NCI-H510A (cell line): Measurements from ENCODE around the gene ZDHHC18.
A peak's percentile ranks its signal among the peaks of the same experiment; 100 is the strongest.
"Not testable (repeated sequence)": the region's sequence is repeated elsewhere in the genome, so short reads cannot be mapped to it uniquely, and the experiment has no call there.

Source experiments
- DNase-seq: peaks from one replicate; lab custom pipeline; 2025; lab: John Stamatoyannopoulos, UW

The ZDHHC18 gene

DNA sequence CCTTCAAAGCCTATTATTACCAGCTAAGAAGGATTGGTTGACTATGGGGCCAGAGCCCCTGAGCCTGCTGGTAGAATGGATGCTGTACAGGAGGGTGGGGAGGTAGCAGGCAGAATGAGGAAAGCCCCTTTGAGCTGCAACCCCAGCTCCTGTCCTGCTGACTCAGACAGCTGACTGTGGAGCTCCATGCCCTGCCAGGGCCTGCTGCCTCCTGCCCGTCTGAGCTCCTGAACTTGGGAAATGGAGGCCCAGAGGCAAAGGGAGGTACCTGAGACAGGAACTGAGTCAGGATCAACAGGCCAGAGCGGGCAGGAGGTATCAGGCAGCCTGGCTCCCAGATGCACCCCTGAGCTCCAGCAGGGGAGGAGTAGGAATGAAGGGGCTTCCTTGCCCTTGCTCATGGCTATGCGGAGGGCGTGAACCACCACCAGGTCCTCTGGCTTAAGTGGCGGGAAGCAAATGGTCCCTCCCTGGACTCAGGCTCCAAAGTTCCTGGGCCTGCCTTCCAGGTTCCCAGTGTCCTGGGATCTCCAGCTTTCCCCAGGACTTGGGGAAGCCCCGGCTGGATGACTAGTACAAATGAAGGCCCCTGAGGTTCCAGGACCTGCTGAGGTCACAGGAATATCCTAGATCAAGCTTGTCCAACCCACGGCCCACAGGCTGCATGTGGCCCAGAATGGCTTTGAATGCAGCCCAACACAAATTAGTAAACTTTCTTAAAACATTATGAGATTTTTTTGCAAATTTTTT is 32.6 kb downstream of the ZDHHC18 start:
- no peak for DNase-seq

DNA sequence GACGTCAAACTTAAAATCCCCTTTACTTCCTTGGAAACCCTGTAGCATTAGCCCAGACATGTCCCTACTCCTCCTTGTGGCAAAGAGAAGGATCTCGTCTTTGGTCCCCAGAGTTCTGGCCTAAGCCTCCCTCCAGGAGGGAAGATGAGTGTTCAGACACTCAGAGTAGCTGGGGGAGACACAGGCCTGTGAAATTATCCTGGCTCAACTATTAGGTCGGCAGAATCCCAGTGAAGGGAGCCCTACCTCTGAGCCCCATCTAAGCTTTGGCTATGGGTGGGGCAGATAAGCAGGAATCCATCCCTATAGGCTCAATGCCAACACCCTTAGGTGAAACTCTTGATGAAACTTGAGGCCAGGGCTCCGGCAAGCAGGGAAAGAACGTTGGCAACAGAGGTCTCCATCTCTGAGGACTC is 34.8 kb downstream of the ZDHHC18 start:
- DNase-seq, result no peak

DNA sequence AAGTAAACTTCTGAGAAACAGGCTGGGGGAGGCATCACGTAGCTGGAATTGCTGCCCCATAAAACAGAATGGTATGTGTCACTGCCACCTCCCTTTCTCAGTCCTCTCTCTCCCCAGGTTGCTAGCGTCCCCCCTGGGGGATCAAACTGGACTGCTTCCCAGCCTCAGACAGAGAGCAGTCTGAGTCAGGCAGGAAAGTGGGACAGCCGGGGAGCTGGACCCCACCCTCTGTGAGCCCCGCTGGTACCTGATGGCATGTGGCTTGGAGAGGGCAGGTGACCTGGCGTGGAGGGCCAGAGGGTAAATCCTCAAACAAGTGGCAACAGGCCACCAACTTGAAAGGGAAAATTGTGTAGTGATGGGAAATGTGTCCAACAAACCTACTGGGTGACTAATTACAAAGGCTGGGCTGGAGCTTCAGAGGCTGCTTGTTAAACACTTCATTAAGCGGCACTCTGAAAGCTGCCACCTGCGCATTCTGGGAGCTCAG is 35.4 kb downstream of the ZDHHC18 start:
- DNase-seq, result no peak

DNA sequence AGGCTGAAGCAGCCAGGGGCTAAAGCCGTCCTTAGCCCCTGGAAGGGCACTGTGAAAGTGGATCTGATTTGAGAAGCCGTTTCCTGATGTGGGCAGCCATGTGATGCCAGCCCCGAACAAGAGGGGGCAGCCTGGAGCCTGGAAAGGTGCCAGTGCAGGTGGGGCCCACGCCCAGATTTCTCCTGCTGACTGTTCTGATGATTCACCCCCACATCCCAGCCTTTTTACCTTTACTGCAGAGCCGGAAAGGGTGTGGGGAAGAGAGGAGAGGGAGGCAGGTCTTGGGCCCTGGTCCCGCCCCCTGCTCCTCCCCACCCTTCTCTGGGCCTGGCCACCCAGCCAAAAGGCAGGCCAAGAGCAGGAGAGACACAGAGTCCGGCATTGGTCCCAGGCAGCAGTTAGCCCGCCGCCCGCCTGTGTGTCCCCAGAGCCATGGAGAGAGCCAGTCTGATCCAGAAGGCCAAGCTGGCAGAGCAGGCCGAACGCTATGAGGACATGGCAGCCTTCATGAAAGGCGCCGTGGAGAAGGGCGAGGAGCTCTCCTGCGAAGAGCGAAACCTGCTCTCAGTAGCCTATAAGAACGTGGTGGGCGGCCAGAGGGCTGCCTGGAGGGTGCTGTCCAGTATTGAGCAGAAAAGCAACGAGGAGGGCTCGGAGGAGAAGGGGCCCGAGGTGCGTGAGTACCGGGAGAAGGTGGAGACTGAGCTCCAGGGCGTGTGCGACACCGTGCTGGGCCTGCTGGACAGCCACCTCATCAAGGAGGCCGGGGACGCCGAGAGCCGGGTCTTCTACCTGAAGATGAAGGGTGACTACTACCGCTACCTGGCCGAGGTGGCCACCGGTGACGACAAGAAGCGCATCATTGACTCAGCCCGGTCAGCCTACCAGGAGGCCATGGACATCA is 36.5 kb downstream of the ZDHHC18 start, which contains the start of gene SFN:
Gene SFN (plus strand): TSS at position 369 of the 904 bp plus-strand sequence. CDS start 64 bp downstream, at position 433.
- peak; percentile 92 for DNase-seq

DNA sequence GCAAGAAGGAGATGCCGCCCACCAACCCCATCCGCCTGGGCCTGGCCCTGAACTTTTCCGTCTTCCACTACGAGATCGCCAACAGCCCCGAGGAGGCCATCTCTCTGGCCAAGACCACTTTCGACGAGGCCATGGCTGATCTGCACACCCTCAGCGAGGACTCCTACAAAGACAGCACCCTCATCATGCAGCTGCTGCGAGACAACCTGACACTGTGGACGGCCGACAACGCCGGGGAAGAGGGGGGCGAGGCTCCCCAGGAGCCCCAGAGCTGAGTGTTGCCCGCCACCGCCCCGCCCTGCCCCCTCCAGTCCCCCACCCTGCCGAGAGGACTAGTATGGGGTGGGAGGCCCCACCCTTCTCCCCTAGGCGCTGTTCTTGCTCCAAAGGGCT is 37.2 kb downstream of the ZDHHC18 start:
- no peak for DNase-seq

DNA sequence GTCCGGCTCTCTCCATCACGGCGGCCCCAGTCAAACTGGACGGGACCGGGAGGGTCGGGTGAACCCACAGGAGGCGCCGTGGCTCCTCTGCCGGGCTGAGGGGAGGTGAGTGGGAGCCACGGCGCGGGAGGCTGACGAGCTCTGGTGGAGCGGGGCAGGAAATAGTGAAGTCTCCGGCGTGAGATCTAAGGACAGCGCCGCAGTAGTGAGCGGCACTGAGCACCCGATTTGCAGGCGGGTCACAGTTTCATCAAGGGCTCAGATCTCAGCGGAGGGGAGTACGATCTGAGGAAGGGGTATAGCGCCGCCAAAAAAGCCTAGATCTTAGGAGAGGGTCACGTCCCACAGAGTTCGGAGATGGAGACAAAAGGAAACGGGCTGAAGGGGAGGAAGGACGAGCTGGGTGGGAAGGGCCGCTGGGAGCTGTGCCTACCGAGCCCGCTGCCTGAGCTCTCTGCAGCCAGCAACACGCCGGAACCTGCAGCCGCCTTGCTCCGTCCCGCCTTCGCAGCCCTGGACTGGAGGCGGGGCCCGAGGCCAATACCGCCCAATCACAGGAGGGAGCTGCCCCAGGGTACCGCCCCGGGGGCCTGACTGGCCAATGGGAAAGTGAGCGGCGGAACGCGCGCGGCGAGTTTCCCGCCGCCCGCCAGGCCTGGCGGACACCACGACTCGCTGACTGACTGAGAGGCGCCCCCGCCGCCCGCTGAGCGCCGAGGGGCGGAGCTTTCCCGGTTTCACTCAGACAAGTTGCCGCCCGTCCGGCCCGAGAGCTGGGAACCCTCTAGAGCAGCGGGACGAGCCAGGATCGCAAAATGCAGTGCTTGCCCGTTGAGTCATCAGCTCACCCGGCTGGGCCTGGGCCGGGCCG is 38.4 kb downstream of the ZDHHC18 start:
- DNase-seq, result peak; percentile 96

DNA sequence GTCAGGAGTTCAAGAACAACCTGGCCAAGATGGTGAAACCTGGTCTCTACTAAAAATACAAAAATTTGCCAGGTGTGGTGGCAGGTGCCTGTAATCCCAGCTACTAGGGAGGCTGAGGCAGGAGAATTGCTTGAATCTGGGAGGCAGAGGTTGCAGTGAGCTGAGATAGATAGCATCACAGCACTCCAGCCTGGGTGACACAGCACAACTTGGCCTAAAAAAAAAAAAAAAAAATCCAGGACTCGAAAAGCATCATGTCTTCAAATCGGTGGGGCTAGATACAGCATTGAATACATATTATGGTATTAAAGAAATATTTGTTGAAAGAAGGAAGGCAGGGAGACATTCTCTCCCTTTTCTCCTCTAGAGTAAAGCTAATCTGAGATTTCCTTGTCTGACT is 46.6 kb downstream of the ZDHHC18 start:
- DNase-seq, result not testable (repeated sequence)

DNA sequence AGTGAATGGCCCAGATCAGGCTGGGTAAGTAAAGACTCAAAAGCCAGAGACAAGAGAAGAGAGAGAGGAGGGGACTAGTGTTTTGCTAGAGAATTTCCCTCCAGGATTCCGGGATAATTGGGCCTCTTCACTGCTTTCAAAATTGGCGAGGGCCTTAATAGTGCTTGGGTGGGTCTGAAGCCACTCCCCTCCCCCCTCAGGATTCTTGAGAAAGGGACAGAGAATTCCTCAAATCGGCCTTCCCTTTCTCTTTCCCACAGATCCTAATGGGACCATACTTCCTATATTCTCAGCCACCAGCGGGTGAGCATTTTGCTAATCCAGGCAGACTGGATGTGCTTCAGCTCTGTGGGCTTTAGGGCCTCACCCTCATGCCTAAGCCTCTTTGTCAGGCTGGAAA is 48.4 kb downstream of the ZDHHC18 start:
- DNase-seq, result no peak

DNA sequence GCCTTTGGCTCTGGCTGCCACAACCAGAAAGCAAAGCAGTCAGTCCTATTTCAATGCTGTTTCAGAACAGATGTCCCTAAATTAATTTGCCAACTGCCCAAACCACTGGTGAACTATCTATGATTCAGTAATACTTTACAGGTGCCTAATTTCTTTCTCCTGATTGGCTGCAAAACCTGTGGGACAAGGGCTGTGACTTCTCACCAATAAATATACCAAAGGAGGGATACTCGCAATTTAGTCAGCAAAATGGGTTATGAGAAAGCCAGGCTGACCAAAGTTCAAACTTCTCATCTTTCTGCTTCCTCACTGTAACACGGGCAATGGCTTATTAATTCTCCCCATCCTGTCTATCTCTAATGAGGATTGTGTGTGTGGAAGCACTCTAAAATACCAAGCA is 50.8 kb downstream of the ZDHHC18 start:
- DNase-seq, result no peak

DNA sequence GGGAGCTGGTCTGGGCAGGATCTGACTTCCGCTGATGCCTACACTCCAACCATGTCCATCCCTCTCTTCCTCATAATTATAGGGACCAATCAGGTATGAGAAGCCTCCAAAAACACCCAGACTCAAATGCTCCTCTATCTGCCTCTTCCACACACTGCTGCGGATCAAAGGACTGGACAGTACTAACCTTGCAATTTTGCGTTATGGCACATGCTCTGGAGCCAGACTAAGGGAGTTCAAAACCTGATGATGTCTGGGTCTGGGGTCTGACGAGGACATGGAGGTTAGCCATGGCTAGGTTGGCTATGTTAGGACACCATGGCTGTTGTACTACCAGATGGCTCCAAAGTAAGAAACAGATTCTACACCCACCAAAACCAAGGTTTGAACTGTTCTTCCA is 53.3 kb downstream of the ZDHHC18 start:
- no peak for DNase-seq

DNA sequence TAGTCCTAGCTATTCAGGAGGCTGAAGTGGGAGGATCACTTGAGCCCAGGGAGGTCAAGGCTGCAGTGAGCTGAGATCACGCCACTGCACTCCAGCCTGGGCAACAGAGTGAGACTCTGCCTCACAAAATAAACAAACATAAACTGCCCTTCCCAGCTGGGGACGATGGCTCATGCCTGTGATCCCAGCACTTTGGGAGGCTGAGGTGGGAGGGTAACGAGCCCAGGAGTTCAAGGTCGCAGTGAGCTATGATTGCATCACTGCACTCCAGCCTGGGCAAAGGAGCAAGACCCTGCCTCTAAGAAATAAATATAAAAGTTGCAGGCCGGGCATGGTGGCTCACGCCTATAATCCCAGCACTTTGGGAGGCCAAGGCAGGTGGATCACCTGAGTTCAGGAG is 55.1 kb downstream of the ZDHHC18 start:
- DNase-seq, result not testable (repeated sequence)

DNA sequence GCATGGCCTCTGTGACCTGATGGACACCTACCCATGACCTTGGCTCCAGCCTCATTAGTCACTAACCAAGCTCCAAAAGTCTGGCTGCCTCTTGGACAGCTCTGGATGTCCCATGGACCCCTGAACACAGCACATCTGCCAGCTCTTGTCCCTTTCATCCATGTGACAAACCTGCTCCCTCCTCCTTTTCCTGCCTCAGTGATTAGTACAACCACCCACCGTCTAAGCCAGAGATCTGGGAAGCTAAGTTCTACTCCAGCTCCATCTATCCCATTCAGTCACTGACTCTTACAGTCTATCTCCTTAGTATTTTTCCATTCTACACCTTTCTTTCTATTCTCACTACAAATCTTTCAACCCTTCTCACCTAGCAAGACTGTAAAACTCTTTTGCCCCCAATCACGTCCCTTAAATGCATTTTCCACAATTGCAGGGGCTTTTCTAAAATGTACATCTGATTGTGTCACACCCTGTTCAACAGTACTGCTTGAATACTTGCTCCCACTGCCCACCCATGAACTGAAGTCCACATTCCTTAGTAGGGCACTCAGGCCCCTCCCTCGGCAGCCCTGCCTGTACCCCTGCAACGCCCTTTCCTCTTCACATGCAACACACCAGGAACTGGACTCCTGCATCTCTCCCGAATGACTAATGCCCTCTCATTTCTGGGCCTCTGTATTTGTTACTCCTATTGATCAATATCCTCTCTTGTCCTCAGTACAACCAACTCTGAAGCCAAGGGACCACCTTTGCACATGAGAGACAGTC is 56.4 kb downstream of the ZDHHC18 start:
- no peak for DNase-seq

DNA sequence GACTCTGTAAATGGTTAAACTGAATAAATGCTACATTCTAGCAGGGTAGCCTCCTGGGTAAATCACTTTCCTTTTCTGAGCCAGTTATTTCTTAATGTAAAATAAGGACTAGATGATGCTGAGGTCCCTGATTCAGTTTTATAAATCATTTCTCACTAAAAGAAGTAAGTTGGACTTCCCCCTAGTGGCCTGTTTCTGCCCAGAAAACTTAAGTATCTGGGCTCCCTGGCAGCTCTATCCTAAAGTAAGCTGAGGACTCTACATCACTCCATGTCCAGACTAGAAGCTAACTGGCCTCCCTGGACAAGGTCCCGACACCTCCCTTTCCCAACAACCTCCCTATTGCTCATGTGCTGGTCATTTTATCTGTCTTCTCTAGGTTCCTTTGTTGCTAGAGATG is 60.6 kb downstream of the ZDHHC18 start:
- DNase-seq, result no peak

DNA sequence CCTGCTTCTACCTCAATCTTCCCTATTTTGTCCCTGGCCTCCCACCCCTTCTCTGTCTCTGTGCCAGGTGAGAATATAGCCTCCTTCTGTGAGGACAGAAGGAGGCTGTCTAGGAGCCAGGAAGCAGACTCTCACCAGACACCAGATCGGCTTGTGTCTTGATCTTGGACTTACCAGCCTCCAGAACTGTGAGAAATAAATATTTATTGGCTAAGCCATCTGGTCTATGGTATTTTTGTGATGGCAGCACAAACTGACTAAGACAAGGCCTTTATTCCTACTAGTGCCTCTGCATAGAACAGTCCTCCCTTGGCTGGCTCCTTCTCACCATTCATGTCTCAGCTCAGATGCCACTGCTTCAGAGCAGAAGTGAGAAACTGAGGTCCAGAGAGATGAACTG is 61.7 kb downstream of the ZDHHC18 start:
- no peak for DNase-seq

DNA sequence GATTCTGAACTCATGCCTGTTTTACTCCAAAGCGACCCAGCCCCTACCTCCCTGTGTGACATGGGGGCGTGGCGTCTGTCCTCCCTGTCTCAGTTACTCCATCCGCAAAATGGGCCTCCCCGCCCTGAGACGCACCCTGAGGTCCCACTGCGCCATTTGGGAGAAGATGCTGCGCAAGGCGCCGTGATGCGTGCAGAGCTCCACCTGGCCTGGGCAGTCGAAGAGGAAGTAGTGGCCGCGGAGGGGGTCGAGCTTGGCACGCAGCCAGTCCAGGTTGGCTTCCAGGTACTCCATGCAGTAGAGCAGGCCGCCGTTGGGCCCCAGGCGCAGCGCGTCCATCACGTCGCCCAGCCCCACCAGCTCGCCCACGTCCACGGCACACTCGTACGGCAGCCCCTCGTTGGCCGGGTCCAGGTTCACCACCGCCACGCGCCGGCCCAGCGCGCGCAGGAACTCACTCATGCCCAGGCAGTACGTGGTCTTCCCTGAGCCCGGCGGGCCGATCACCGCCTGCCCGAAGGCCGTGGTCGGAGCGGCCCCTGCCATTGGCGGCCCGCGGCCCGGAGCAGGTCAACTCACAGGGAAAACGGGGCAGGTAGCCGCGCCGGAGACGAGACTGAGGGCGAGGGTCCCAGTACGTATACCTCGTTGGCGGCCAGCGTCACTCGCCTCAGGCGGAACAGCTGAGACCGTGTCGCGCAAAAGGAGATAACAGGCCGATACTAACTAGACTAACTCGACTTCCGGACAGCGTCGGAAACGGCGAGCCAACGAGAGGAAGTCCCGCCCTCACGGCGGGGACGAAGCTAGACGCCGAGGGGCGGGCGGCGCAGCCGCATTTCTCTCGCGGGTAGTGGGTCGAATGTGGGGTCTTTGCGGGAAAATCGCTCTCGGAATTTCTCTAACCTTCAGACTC is 63.3 kb downstream of the ZDHHC18 start, which contains the start of gene GPN2:
Gene GPN2 (minus strand): TSS at position 733 of the 916 bp plus-strand sequence. CDS start 187 bp downstream, at position 546.
- DNase-seq, result peak; percentile 61

DNA sequence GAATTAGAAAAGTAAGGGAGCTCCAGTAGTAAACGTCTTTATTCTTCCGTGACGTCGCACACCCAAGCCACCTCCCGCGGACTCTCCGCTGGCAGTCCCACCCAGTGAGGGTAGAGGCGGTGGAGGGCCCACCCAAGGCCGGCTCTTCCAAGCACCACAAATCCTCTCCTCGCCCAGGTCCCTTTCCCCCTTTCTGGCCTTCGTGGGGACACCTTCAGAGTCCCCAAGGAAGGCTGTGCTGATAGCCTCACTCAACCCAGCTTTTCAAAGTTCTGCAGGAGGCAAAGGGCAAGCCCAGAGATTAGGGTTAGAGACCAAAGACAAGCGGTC is 63.9 kb downstream of the ZDHHC18 start:
- no peak for DNase-seq

DNA sequence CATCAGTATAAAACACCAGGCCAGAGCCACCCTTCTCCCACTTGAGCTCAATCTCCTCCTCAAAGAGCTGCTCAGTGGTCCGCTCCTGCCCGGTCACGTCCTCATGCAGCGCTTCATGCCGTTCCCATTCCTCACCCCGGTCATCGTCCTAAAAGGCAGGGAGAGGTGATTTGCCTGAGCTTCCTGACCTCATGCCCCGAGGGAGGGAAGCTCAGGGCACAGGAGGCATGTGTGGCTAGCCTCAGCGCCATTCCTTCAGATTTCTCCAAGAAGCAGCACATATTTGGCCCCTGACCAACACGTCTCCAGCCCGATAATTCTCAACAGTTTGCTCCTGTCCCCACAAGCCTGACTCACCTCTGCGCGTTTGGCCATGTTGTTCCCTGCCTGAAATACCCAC is 67.8 kb downstream of the ZDHHC18 start:
- DNase-seq, result no peak

DNA sequence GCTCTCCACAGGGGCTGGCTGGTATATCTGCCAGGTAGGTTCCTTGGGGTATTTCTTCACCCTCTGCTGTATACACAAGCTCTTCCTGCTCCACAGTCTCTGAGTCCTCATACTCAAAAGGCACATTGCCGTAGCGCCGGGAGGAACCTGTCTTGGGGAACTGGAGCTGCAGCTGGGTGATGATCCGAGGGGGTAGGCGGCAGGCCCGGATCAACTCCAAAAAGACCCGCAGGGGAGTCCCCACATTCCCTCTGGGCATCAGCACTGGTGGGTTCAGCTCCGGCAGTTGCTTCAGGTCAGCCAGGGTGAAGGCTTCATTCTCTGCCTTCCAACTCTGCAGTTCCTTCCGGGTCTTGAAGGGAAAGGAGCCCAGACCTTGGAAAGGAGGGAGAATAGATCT is 70.9 kb downstream of the ZDHHC18 start:
- no peak for DNase-seq

DNA sequence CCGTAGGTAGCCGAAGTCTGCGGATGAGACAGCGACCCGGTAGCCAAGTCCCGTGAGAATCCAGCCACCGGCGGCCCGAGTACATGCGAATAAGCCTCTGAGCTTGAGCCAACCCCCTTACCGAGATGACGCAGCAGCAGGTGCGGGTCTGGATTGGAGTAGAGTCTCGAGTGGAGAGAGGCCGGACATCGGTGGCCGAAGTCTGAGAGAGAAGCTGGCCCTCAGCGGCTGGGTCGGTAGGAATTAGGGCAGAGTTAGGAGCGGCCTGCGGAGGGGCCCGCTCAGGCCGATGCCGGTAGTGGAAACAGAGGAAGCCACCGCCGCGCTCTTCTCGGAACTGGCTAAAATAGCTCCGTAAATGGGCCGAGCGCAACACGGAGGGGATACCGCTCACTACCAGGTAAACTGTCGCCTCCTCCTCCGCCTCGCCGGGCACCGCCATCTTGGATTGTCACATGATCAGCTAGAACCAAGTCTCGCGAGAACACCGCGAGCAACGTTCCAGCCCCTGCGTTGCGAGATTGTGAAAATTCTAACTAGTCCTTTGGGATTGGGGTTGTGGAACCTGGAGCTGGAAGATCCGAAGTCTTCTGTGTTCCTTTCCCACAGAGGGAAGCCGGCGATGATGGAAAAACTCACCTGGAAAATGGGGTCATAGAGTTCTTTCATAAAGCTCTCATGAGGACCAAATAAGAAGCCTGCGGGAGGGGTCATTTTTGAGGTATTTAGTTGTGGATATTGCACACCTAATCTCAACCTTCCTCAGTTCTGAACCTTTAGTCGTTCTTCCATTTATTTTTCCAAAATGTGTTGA is 73.7 kb downstream of the ZDHHC18 start, which contains the start of gene GPATCH3:
Gene GPATCH3 (minus strand): TSS at position 467 of the 814 bp plus-strand sequence. CDS start 25 bp downstream, at position 442.
- peak; percentile 89 for DNase-seq
